GM21423 (cell line): ENCODE data around the gene SLC22A17.

ENCODE experiments used
- ATAC-seq: cut with Tn5 transposase; IDR thresholded peaks from one replicate; pipeline ENCODE4 v1.9.1; 2021; ENCODE audit warnings: mild to moderate bottlenecking, moderate library complexity; ENCODE audit not compliant: unreplicated experiment

Gene SLC22A17

GRCh38 chr14:23316300-23316699 lies 36.4 kb downstream of the SLC22A17 start:
- ATAC-seq = no peak

GRCh38 chr14:23310546-23310945 lies 42.1 kb downstream of the SLC22A17 start:
- no peak for ATAC-seq

GRCh38 chr14:23308721-23309445 lies 43.8 kb downstream of the SLC22A17 start:
- ATAC-seq = no peak

- ATAC-seq = no peak
Measured at GRCh38 chr14:23307687-23308644, 44.7 kb downstream of the SLC22A17 start.

GRCh38 chr14:23307146-23307530 lies 45.5 kb downstream of the SLC22A17 start:
- ATAC-seq = no peak

GRCh38 chr14:23306412-23307145 lies 46.1 kb downstream of the SLC22A17 start, which contains the start of gene BCL2L2:
Gene BCL2L2, plus strand, starts transcription at chr14:23306833. Its CDS starts 935 bp downstream, at chr14:23307768.
- peak; percentile 21 for ATAC-seq

GRCh38 chr14:23302290-23303225 lies 50.1 kb downstream of the SLC22A17 start, which contains the start of gene PPP1R3E:
Gene PPP1R3E, minus strand, starts transcription at chr14:23302859. Its CDS starts 283 bp downstream, at chr14:23302576.
- peak; percentile 29 for ATAC-seq

- ATAC-seq = peak; percentile 6
Measured at GRCh38 chr14:23301969-23302289, 50.8 kb downstream of the SLC22A17 start.

- ATAC-seq = peak; percentile 72
Measured at GRCh38 chr14:23301288-23301968, 51.3 kb downstream of the SLC22A17 start.

GRCh38 chr14:23300687-23301223 lies 51.9 kb downstream of the SLC22A17 start:
- ATAC-seq = no peak

GRCh38 chr14:23299986-23300686 lies 52.6 kb downstream of the SLC22A17 start:
- ATAC-seq = no peak

- no peak for ATAC-seq
Measured at GRCh38 chr14:23299211-23299957, 53.3 kb downstream of the SLC22A17 start.

GRCh38 chr14:23297611-23298277 lies 54.9 kb downstream of the SLC22A17 start:
- ATAC-seq = no peak

- ATAC-seq = no peak
Measured at GRCh38 chr14:23297096-23297495, 55.6 kb downstream of the SLC22A17 start.
